Fibroblast of lung (primary cell): Measurements from ENCODE around the gene EYA2. TPM values are rescaled to one million over a fixed set of nuclear protein-coding genes. Genes with fewer than 3 reads are reported as not detected.

Source experiments
- DNase-seq, 2 donors: peaks; one replicate each; pipeline versions ENCODE4 v3.0.0 to v3.0.0-alpha.2; 2010; ENCODE audit warnings: low read depth in 2 of 2
- H2AFZ ChIP-seq: 2 replicates; pipeline ENCODE4 v1.5.1; 2012; ENCODE audit warnings: low read length, control low read depth, inconsistent platforms
- H3K27ac ChIP-seq: 2 replicates; pipeline ENCODE4 v1.5.1; 2011; ENCODE audit warnings: low read length, control low read depth; ENCODE audit not compliant: insufficient read depth
- H3K27me3 ChIP-seq: 2 replicates; pipeline ENCODE4 v1.5.1; 2011; ENCODE audit warnings: mild to moderate bottlenecking, low read length; ENCODE audit not compliant: control insufficient read depth, insufficient read depth
- H3K36me3 ChIP-seq: 2 replicates; pipeline ENCODE4 v1.5.1; 2011; ENCODE audit warnings: low read length; ENCODE audit not compliant: control insufficient read depth, insufficient read depth
- H3K4me1 ChIP-seq: 2 replicates; pipeline ENCODE4 v1.5.1; 2011; ENCODE audit warnings: low read length; ENCODE audit not compliant: control insufficient read depth, insufficient read depth; ENCODE audit errors: extremely low read depth
- H3K4me2 ChIP-seq: 2 replicates; pipeline ENCODE4 v1.5.1; 2011; ENCODE audit warnings: low read length, control low read depth; ENCODE audit not compliant: insufficient read depth; ENCODE audit errors: extremely low read depth
- H3K4me3 ChIP-seq, 4 experiments: fragments of 200-600 bp in 1 of 4; sonication (generic) in 1 of 4; replicated peaks in 1 of 4; 2 replicates each; pipeline ENCODE4 v1.5.1; 2011 to 2016; ENCODE audit warnings: low read length in 4 of 4, low read depth in 3 of 4, mild to moderate bottlenecking in 3 of 4, control low read depth in 2 of 4, inconsistent platforms in 1 of 4, mixed read lengths in 1 of 4; ENCODE audit not compliant: insufficient read depth in 1 of 4; ENCODE audit errors: control extremely low read depth in 1 of 4
- H3K79me2 ChIP-seq: 2 replicates; pipeline ENCODE4 v1.5.1; 2012; ENCODE audit warnings: mild to moderate bottlenecking, low read length, inconsistent platforms; ENCODE audit not compliant: control insufficient read depth, insufficient read depth
- H3K9ac ChIP-seq: 2 replicates; pipeline ENCODE4 v1.5.1; 2011; ENCODE audit warnings: mild to moderate bottlenecking, low read length, control low read depth; ENCODE audit not compliant: insufficient read depth
- H3K9me3 ChIP-seq: 2 replicates; pipeline ENCODE4 v1.5.1; 2012; ENCODE audit warnings: low read depth, low read length; ENCODE audit not compliant: control insufficient read depth, insufficient read depth
- H4K20me1 ChIP-seq: 2 replicates; pipeline ENCODE4 v1.5.1; 2011; ENCODE audit warnings: low read length; ENCODE audit not compliant: control insufficient read depth, insufficient read depth; ENCODE audit errors: extremely low read depth
- CTCF ChIP-seq, 2 donors: IDR thresholded peaks in 1 of 2; conservative IDR thresholded peaks in 1 of 2; 1 replicate in 1 of 2; 2 replicates in 1 of 2; pipeline ENCODE4 v1.5.1; 2011 to 2012; ENCODE audit warnings: low read length in 2 of 2, control low read depth in 1 of 2, inconsistent platforms in 1 of 2, low read depth in 1 of 2, mild to moderate bottlenecking in 1 of 2
- EZH2 ChIP-seq: IDR thresholded peaks from 2 replicates; pipeline ENCODE4 v1.5.1; 2012; ENCODE audit warnings: low read length, control low read depth, mild to moderate bottlenecking; ENCODE audit errors: missing control alignments
- polyA plus RNA-seq, 2 donors: library from polyadenylated mRNA; depleted of rRNA in 1 of 2; stranded (reverse) in 1 of 2; unstranded in 1 of 2; fragments of >200 nt; gene quantifications; 2 replicates each; pipeline ENCODE4 v1.2.1, GENCODE V29; 2011 to 2012; ENCODE audit warnings: missing spikeins in 1 of 2
- total RNA-seq: library from RNA; depleted of rRNA; stranded (reverse); fragments of >200 nt; gene quantifications from 2 replicates; pipeline ENCODE4 v1.2.1, GENCODE V29; 2014

Gene EYA2
- total and polyA plus RNA-seq, 2 donors (not counting 1 experiment from before 2014, with no cell fraction given) = 0.37 to 1.7 TPM

DNA sequence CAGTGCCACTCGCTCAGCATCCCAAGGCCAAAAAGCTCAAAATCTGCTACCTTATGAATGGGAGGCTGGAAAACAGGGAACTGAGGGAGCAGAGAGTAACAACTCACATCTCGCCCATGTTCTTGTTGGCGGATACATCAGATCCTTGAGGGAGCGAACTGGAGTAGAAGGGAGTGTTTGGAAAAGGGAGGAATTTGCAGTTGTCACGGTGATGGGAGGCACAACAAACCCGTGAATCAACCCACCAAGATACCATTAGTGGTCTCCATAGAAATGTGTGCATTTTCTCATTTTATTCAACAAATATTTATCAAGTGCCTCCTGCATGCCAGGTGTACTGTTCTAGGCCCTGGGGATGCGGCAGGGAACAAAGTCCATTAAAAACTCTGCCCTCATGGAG, 212.1 kb downstream of the EYA2 start:
- no peak for DNase-seq
- Histone ChIP-seq H3K4me2 (no peak overlapping the region), H3K4me3 (no peak overlapping the region), H3K27me3 (no peaks in the 10 kb centered on the region), H3K9ac (no peak overlapping the region), H3K4me1 (no peaks in the 10 kb centered on the region), H3K9me3 (no peaks in the 10 kb centered on the region), H3K36me3 (no peaks in the 10 kb centered on the region), H4K20me1 (no peaks in the 10 kb centered on the region), H2AFZ (no peak overlapping the region), H3K27ac (no peak overlapping the region), H3K79me2 (no peaks in the 10 kb centered on the region)
- TF ChIP-seq EZH2 (no peak), CTCF (conservative IDR thresholded peaks at IDR 0.05 in 1 of 2, IDR thresholded peaks at IDR 0.05 in 1 of 2; ENCODE audit: low read depth in 1 of 2, low read length in 2 of 2) (no peak)

DNA sequence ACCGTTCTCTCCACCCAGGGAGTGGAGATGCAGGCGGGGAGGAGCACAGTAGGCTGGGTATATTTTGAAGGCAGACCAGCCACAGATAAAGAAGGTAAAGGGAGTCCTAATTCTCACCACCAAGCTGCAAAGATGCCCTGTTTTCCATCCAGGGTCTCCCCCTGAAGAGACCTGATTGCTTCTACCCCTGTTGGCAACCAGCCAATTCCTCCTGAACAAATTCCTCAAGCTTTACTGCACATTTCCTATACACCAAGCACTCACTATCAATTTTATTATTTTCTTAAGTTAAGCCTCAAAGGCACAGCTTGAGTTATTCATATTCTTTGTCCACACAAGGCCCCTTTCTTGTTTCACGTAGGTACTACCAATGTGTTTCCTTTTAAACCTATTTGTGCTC, 214.4 kb downstream of the EYA2 start:
- Histone ChIP-seq H3K9ac (no peak overlapping the region), H3K36me3 (no peaks in the 10 kb centered on the region), H3K4me3 (no peak overlapping the region), H3K4me2 (no peak overlapping the region), H4K20me1 (no peaks in the 10 kb centered on the region), H3K9me3 (no peaks in the 10 kb centered on the region), H3K27me3 (no peaks in the 10 kb centered on the region), H3K79me2 (no peaks in the 10 kb centered on the region), H3K27ac (no peak overlapping the region), H2AFZ (no peak overlapping the region), H3K4me1 (peaks cover 3% of the 10 kb centered on the region)
- TF ChIP-seq EZH2 = no peak
- TF ChIP-seq CTCF (conservative IDR thresholded peaks at IDR 0.05 in 1 of 2, IDR thresholded peaks at IDR 0.05 in 1 of 2; ENCODE audit: low read depth in 1 of 2, low read length in 2 of 2) = no peak
- no peak for DNase-seq

DNA sequence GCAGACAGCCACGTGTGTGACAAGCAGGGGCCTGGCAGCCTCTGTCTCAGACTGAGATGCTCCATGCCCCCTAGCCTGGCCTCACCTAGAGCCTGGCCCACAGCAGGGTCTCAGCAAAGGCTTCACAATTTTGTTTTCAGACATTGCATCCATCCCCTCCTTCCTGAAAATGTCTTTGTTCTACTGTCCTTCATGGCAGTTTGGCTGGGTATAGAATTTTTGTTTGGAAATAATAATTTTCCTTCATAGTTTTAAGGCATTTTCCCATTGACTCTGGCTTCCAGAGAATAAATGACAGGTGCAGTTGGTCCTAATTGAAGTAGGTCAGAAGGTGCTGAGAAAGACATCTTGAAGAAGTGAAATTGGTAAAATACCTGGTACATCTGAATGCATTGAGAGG, 216.2 kb downstream of the EYA2 start:
- Histone ChIP-seq H3K27ac (no peak overlapping the region), H3K27me3 (no peaks in the 10 kb centered on the region), H3K4me1 (peaks cover 3% of the 10 kb centered on the region), H3K4me3 (no peak overlapping the region), H3K79me2 (no peaks in the 10 kb centered on the region), H3K4me2 (no peak overlapping the region), H2AFZ (no peak overlapping the region), H3K9me3 (no peaks in the 10 kb centered on the region), H4K20me1 (no peaks in the 10 kb centered on the region), H3K9ac (no peak overlapping the region), H3K36me3 (no peaks in the 10 kb centered on the region)
- no peak for TF ChIP-seq EZH2
- no peak for TF ChIP-seq CTCF (conservative IDR thresholded peaks at IDR 0.05 in 1 of 2, IDR thresholded peaks at IDR 0.05 in 1 of 2; ENCODE audit: low read depth in 1 of 2, low read length in 2 of 2)
- DNase-seq = no peak
